ENCODE measurements around the gene PGAM2.

The PGAM2 gene

DNA sequence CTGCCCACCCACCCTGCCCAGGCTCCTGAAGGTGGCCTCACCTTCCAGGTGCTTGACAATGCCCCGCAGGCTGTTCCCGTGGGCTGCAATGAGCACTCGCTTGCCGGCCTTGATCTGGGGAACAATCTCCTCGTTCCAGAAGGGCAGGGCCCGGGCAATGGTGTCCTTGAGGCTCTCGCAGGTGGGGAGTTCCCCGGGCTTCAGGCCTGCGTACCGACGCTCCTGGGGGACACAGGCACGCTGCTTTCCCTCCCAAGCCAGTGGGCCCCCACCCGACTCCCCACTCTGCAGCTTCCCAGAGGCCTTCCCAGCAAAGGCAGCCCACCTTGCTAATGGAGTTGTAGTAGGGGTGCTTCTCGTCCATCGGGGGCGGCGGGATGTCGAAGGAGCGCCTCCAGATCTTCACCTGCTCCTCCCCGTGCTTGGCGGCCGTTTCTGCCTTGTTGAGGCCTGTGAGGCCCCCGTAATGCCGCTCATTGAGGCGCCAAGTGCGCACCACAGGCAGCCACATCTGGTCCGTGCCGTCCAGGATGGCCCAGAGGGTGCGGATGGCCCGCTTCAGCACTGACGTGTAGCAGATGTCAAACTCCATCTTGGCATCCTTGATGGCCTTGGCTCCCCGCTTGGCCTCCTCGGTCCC is 456 bp downstream of the PGAM2 start:
- DNase-seq = no peak

DNA sequence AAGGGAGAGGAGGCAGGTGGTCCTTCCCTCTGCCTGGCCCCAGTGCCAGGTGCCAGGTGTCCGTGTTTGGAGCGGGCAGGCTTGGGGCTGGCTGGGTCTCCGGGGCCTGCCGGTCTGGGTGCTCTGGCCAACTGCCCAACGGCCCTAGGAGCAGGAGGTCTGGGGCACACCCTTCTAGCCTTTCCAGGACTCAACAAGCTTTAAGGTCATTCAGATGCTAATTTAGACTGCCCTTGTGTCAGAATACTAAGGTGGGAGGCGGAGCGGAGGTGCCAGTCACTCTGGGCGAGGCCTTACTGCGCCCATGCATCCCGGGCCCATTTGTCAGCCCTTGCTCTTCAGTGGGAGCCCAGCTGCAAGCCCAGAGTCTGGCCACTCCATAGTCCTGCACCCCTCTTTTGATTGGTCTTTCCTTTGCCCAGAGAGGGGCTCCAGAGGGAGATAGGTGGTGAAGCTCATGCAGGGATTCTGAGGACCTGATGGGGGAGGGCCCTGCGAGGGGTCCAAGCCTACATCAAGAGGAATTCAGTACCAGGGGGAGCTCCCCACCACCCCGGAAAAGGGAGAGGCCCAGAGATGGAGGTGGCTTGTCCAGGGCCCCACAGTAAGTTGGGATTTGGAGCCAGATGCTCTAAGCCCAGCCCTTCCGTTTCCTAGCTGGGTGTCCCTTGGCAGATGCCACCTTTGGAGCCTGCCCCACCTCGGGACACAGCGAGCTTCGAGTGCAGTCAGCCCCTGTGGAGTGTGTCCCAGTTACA is 1.3 kb downstream of the PGAM2 start:
- no peak for DNase-seq

DNA sequence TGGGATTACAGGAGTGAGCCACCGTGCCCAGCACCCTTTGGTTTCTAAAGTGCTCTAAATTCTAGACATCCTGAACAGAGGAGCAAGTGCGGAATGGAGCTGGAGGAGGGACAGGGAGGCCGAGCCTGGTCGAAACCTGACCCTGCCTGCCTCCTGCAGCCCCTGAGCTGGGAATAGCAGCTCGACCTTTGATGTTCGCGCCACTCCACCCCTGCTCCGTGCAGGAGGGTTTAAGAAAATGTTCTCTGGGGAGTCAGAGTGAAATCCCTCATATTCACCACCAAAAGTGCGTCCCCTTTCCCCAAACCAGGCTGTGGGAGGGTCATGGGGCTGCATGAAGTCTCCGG is 1.8 kb downstream of the PGAM2 start:
- DNase-seq = no peak

DNA sequence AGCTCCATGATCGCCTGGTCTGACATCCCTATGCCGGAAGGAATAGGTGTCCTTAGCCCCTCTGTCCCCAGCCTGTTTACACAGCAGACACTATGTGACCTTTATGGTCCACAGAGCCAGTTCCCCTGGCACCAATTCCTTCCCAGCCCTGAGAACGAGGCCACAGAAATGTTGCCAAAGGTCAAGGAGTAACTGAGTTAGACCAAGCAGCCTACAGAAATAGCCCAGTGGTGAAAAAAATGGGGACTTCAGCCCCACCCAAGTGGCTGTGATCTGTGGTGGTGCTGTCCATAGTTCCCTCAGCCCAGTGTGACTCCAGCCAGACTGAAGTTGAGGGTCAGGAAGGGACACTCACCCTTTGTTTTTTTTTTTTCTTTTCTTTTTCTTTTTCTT is 2.5 kb downstream of the PGAM2 start:
- DNase-seq = no peak

DNA sequence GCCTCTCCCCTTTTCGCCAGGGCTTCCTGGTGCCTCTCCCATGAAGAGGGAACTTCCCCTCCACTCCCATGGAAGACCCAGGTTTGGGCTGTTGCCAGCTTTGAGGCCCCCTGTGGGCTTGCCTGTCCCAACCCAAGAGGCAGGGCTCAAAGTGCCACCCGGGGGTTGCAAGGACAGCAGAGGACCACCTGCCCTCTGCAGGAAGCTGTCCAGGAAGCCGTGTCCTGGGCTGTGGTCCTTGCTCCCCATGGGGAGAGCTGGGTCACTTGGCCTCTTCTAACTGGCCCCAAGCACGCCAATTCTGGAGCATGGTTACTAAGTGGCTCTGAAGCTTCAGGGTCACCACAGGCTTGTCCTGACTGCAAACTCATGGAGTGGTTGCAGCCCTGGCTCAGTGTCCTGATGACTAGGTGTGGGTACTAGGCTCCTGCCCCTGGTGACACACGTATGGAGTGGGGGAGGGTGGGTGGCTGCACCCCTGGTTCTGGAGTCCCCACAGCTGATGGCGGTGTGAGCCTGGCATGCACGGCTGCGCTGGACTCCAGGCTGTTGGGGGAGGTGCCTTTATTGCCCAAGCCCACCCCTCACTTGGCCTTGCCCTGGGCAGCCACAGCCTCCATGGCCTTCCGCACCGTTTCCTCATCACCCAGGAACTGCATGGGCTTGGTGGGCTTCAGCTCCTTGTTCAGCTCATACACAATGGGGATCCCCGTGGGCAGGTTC is 3.0 kb downstream of the PGAM2 start:
- DNase-seq = no peak

DNA sequence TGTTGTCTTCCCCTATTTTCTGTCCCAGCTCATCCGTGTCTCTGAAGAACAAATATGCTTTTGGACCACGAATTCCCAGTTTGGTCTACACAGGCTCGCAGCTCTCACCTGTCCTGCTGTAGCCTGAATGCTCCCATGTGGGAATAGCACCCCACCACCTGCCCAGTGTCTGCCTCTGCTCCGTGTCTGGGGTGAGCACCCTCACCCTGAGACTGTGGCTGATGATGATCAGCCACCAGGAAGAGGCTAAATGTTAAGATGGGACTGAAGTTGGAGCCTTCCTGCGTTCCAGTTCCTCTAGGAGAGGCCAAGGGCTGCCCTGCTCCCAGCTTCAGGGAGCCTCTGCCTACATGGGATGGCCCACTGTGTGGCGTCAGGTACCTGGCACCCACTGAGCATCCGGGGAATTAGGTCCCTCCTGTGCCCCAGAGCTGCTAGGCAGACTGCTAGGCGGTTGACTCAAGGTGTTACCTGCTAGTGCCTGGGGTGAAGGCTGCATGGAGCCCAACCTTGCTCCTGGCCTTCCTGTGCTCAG is 3.7 kb downstream of the PGAM2 start:
- DNase-seq = no peak

GRCh38 chr7:44060948-44061644 is 4.3 kb downstream of the PGAM2 start:
- DNase-seq = no peak

DNA sequence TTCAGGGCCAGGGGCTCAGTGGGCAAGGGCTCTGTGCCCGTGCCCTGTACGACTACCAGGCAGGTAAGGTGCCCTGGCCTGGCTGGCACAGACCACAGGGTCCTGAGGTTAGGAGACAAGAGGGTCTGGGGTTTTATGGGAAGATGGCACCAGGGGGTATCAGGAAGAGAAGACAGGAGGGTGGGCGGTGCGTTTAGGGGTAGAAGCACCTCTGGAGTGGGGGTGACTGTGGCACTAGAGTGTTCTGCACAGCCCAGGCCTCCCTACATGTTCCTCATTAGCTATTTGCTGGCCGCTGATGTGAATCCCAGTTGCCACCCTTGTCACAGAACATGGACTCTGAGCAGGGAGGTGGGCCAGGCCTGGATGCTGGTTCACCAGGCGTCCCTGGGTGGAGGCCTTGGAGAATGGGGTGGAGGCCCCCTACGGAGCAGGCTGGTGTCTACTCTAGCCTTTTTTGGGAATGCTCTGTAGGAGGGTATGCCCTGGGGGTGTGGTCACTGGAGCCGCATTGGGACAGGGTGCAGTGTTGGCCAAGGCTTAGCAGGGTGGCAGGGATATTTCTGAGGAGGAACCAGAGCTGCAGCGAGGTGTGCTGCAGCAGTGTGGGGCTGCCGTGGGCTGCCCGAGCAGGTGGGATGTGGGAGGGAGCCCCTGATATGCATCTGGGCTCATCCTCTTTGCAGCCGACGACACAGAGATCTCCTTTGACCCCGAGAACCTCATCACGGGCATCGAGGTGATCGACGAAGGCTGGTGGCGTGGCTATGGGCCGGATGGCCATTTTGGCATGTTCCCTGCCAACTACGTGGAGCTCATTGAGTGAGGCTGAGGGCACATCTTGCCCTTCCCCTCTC is 5.0 kb downstream of the PGAM2 start:
- DNase-seq = no peak

DNA sequence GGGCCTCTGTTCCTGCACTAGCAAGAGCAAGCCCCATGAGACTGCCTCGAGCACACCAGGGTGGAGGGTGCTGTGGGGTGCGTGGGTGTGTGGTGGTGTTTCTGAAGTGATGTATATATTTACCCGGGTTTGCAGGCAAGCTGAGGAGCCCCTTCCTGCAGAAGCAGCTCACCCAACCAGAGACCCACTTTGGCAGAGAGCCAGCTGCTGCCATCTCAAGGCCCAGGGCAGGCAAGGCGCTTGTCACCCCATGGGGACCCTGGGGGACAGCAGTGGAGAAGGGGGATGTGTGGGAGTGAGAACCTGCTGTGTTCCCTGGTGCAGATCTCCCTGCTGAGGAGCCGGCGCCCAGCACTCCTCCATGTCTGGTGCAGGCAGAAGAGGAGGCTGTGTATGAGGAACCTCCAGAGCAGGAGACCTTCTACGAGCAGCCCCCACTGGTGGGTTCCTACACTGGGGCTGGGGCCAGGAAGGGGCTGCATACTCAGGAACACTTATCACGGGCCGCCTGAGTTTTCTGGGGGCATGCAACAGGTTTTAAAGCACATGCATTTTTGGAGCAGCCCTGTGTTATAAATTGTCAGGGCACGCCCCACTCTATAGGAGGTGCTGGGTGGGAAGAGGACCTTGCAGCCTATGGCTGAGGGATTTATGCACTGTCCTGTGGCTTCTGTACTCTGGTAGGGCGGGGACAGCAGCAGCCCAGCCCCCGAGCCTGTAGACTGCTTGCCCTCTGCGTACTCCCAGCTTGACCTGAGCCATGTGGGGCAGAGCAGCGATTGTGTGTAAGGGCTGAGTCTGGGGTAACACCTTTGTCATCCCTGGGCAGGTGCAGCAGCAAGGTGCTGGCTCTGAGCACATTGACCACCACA is 5.9 kb downstream of the PGAM2 start:
- DNase-seq = no peak

DNA sequence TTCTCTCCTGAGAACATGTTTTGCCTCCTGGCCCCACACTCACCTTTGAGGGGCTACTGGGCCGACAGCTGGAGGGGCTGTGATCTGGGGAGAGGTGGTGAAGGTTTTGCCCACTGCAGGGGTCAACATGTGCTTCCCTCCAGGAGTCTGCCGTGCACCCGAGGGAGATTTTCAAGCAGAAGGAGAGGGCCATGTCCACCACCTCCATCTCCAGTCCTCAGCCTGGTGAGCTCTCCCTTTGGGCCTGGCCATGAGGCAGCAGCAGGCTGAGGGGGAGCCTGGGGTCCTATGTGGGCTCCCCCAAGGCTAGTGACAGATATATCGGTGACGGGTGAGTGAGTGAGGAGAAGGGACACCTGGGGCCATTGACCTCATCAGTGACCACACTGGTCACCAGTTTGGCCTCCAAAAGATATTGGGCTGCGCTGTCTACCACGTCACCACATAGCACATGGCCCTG is 6.6 kb downstream of the PGAM2 start:
- no peak for DNase-seq

DNA sequence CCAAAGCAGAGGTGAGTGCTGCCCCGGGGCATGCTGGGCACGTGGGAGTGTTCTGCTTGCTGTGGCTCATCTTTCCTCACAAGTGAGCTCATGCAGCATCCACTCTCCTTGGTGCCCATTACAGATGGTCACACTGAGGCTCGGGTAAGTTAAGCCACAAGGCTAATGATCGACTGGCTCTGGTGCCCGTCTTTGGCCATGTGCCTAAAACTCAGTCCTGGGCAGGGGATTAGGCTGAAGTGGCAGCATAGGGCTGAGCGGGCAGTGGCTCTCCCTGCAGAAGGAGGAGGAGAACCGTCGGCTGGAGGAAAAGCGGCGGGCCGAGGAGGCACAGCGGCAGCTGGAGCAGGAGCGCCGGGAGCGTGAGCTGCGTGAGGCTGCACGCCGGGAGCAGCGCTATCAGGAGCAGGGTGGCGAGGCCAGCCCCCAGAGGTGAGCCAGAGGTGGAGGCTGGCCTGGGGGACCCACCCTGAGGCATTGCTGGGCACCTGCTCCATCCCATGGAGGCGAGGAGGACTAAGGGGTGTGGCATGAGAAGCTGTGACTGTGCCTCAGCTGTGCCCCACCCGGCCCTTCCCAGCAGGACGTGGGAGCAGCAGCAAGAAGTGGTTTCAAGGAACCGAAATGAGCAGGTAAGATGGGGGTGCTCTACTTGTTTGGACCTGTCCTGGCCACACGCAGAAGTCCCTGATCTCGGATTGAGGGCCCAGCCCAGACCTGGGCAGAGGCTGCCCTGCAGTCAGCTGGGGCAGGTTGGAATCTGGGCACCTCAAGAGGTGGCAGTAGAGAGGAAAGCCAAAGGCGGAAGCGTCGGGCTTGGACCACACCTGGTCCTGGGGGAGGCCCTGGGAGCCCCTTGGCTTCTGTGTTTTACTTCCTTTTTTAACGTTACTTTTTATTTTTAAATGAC is 7.3 kb downstream of the PGAM2 start:
- no peak for DNase-seq

- no peak for DNase-seq
Observed at GRCh38 chr7:44057181-44057848, 8.1 kb downstream of the PGAM2 start.

DNA sequence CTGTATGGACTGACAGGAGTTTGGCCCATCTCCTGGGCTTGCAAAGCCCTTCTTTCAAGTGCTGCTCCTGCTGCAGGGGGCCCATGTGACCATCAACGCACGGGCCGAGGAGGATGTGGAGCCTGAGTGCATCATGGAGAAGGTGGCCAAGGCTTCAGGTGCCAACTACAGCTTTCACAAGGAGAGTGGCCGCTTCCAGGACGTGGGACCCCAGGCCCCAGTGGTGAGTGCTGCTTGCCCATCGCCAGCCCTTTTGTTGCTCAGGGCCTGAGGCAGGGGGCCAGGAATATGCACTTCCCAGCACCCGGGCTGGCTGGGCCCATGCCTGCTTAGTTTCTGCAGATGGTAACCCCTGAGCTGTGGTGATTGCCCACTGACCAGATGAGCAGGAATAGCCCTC is 8.7 kb downstream of the PGAM2 start:
- no peak for DNase-seq

GRCh38 chr7:44052771-44053365 is 12.5 kb downstream of the PGAM2 start:
- no peak for DNase-seq

GRCh38 chr7:44051611-44052220 is 13.7 kb downstream of the PGAM2 start:
- no peak for DNase-seq

GRCh38 chr7:44050915-44051560 is 14.3 kb downstream of the PGAM2 start:
- DNase-seq = no peak

DNA sequence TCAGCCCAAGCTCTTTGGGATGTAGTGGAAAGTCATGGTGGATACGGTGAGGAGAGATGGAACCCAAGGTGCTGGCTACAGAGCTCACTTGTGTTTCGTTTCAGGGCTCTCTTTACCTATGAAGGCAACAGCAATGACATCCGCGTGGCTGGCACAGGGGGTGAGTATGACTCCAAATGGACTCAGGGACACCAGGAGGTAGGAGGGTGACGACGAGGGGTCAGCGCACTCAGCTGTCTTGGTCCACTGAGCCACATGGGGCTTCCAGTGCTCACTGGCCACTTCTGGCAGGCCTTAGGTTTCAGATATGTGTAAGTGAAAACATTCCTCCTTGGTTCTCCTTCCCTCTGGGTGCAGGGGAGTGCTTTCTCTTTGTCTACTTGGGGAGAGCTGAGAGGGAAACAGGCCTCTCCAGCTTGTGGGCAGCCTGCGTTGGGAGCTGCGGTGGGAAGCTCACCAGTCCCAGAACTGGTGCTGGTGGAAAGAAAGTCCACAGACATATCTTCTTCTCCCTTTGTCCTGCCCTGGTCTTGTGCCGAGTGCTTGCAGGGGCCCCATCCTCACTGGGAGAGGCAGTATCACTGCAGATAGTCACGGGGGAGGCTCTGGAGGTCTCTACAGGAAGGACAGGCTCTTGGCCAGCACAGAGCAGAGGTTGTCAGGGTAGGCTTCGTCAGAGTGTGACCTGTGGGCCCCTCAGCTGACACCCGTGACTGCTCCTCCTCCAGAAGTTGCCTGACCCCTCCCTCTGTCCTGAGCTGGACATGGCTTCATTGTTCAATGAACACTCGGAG is 15.0 kb downstream of the PGAM2 start:
- DNase-seq = no peak

All from T-helper 1 cell (primary cell).